SK-N-SH treated with all-trans-retinoic acid at 6 μM for 48 hours (cell line): ENCODE results near the gene SRRM3.

Experiments used
- CREB5 ChIP-seq: fragments of 250-450 bp; sonication (Bioruptor Pico); IDR thresholded peaks from 2 replicates; pipeline ENCODE4 v1.5.1; 2020; ENCODE audit warnings: low read depth, mild to moderate bottlenecking, moderate library complexity
- PPARA ChIP-seq: fragments of 250-450 bp; sonication (Bioruptor Pico); IDR thresholded peaks from 2 replicates; pipeline ENCODE4 v1.5.0; 2020; ENCODE audit warnings: mild to moderate bottlenecking, borderline replicate concordance
- TOX ChIP-seq: fragments of 250-450 bp; sonication (Bioruptor Pico); IDR thresholded peaks from 2 replicates; pipeline ENCODE4 v1.8.0; 2021; ENCODE audit warnings: mild to moderate bottlenecking, moderate library complexity, borderline replicate concordance

GRCh38 chr7:76326646-76327233 is 125.0 kb downstream of the SRRM3 start:
- TF ChIP-seq CREB5 (CRISPR knock-in tag): no peak
- TF ChIP-seq PPARA (CRISPR knock-in tag): no peak
- TF ChIP-seq TOX (CRISPR knock-in tag): no peak
